MM.1S (cell line): ENCODE measurements around the gene RXRA.
"Not testable (repeated sequence)": the region's sequence is repeated elsewhere in the genome, so short reads cannot be mapped to it uniquely, and the experiment has no call there.

Source experiments
- DNase-seq: peaks from one replicate; pipeline ENCODE4 v3.0.0-alpha.2; 2015
- H2AFZ ChIP-seq: fragments of 300-600 bp; sonication (generic); 2 replicates; pipeline ENCODE4 v1.6.0; 2016; ENCODE audit warnings: antibody characterized with exemption, low read length
- H3F3A ChIP-seq: fragments of 300-600 bp; sonication (generic); 2 replicates; pipeline ENCODE4 v1.6.1; 2016; ENCODE audit warnings: mild to moderate bottlenecking, antibody characterized with exemption, low read length, moderate library complexity, mixed read lengths; ENCODE audit not compliant: insufficient read depth
- H3K27ac ChIP-seq: fragments of 300-600 bp; sonication (generic); 2 replicates; pipeline ENCODE4 v1.5.1; 2016; ENCODE audit warnings: mild to moderate bottlenecking, low read length
- H3K27me3 ChIP-seq: fragments of 300-600 bp; sonication (generic); replicated peaks from 2 replicates; pipeline ENCODE4 v1.6.0; 2016; ENCODE audit warnings: low read length; ENCODE audit not compliant: insufficient read depth
- H3K36me3 ChIP-seq: fragments of 300-600 bp; sonication (generic); replicated peaks from 2 replicates; pipeline ENCODE4 v1.6.1; 2016; ENCODE audit warnings: mild to moderate bottlenecking, low read length, mixed read lengths; ENCODE audit not compliant: insufficient read depth
- H3K4me1 ChIP-seq: fragments of 300-600 bp; sonication (generic); 2 replicates; pipeline ENCODE4 v1.6.1; 2016; ENCODE audit warnings: low read length, mixed read lengths
- H3K4me2 ChIP-seq: fragments of 300-600 bp; sonication (generic); 2 replicates; pipeline ENCODE4 v1.6.0; 2016; ENCODE audit warnings: low read depth, low read length
- H3K4me3 ChIP-seq: fragments of 300-600 bp; sonication (generic); 2 replicates; pipeline ENCODE4 v1.5.1; 2016; ENCODE audit warnings: low read length, mixed read lengths
- H3K79me2 ChIP-seq: fragments of 300-600 bp; sonication (generic); 2 replicates; pipeline ENCODE4 v1.6.1; 2016; ENCODE audit warnings: mixed run types, low read length, mixed read lengths
- H3K9ac ChIP-seq: fragments of 300-600 bp; sonication (generic); 2 replicates; pipeline ENCODE4 v1.6.1; 2016; ENCODE audit warnings: low read length, mixed read lengths
- H3K9me2 ChIP-seq: fragments of 300-600 bp; sonication (generic); replicated peaks from 2 replicates; pipeline ENCODE4 v1.6.1; 2016; ENCODE audit warnings: mild to moderate bottlenecking, low read length, mixed read lengths; ENCODE audit not compliant: insufficient read depth
- H3K9me3 ChIP-seq: fragments of 300-600 bp; sonication (generic); replicated peaks from 2 replicates; pipeline ENCODE4 v1.6.1; 2016; ENCODE audit warnings: mild to moderate bottlenecking, low read length, mixed read lengths; ENCODE audit not compliant: insufficient read depth
- H4K20me1 ChIP-seq: fragments of 300-600 bp; sonication (generic); 2 replicates; pipeline ENCODE4 v1.6.1; 2016; ENCODE audit warnings: mild to moderate bottlenecking, low read length, moderate library complexity, mixed read lengths; ENCODE audit not compliant: insufficient read depth
- CTCF ChIP-seq: fragments of 300-600 bp; sonication (generic); IDR thresholded peaks from 2 replicates; pipeline ENCODE4 v1.5.1; 2016; ENCODE audit warnings: antibody characterized with exemption, low read length, mixed read lengths
- EZH2 ChIP-seq: fragments of 300-600 bp; sonication (generic); optimal IDR thresholded peaks from 2 replicates; pipeline ENCODE3; 2017; ENCODE audit warnings: low read depth, mild to moderate bottlenecking, antibody characterized with exemption, low read length, mixed read lengths
- EZH2phosphoT487 ChIP-seq: fragments of 300-600 bp; sonication (generic); IDR thresholded peaks from 2 replicates; pipeline ENCODE4 v1.6.1; 2018; ENCODE audit warnings: antibody characterized with exemption, low read length

RXRA gene

DNA sequence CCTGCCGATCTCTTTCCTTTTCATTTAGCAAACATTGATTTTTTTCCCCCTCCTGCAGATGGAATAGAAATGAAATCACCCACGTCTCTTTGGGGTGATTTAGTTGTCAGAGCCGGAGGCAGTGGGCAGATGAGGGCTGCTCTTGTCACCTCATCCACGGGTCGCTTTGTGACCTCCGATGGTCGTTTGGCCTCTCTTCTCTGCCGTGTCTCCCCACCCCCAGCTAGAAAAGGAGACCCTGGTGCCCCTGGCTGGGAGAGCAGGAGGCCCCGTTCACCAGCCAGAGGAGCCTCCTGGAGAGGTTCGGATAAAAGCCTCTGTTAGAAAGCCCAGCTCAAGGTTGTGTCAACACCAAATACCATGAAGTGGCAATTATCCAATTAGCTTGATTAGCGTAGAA is 21.6 kb upstream of the RXRA start:
- H3K4me1 ChIP-seq, result peaks cover 7% of the 10 kb centered on the region
- no peak for DNase-seq
- H2AFZ ChIP-seq, result no peak overlapping the region
- H4K20me1 ChIP-seq, result no peaks in the 10 kb centered on the region
- H3K9me3 ChIP-seq, result no peaks in the 10 kb centered on the region
- H3K27ac ChIP-seq, result no peak overlapping the region
- peaks cover 8% of the 10 kb centered on the region for H3F3A ChIP-seq
- no peaks in the 10 kb centered on the region for H3K9me2 ChIP-seq
- no peak overlapping the region for H3K4me3 ChIP-seq
- H3K9ac ChIP-seq, result no peak overlapping the region
- H3K79me2 ChIP-seq, result no peaks in the 10 kb centered on the region
- no peak for TF ChIP-seq EZH2phosphoT487
- TF ChIP-seq CTCF, result no peak
- no peak for TF ChIP-seq EZH2
- H3K36me3 ChIP-seq, result no peaks in the 10 kb centered on the region
- H3K27me3 ChIP-seq, result peaks cover 37% of the 10 kb centered on the region
- no peak overlapping the region for H3K4me2 ChIP-seq

GRCh38 chr9:134305533-134305932 is 20.7 kb upstream of the RXRA start:
- peaks cover 7% of the 10 kb centered on the region for H3K4me1 ChIP-seq
- H3K4me2 ChIP-seq, result no peak overlapping the region
- H4K20me1 ChIP-seq, result no peaks in the 10 kb centered on the region
- H3K79me2 ChIP-seq, result no peaks in the 10 kb centered on the region
- no peaks in the 10 kb centered on the region for H3K9me2 ChIP-seq
- H3K36me3 ChIP-seq, result no peaks in the 10 kb centered on the region
- peaks cover 46% of the 10 kb centered on the region for H3K27me3 ChIP-seq
- no peak overlapping the region for H3K4me3 ChIP-seq
- no peak overlapping the region for H2AFZ ChIP-seq
- no peak overlapping the region for H3K27ac ChIP-seq
- H3K9me3 ChIP-seq, result no peaks in the 10 kb centered on the region
- TF ChIP-seq EZH2 (no peak), CTCF (no peak), EZH2phosphoT487 (no peak)
- no peak overlapping the region for H3K9ac ChIP-seq
- H3F3A ChIP-seq, result peaks cover 8% of the 10 kb centered on the region
- no peak for DNase-seq

DNA sequence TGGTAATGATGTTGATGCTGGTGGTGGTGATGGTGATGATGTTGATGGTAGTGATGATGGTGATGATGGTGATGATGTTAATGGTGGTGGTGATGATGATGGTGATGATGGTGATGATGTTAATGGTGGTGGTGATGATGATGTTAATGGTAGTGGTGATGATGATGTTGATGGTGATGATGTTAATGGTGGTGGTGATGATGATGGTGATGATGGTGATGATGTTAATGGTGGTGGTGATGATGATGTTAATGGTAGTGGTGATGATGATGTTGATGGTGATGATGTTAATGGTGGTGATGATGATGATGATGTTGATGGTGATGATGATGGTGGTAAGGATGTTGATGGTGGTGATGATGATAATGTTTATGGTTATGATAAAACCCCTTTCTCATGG is 20.2 kb upstream of the RXRA start:
- H3K9ac ChIP-seq, H3K79me2 ChIP-seq, H3K4me2 ChIP-seq, H3K27ac ChIP-seq, H4K20me1 ChIP-seq, H3K4me1 ChIP-seq, H3K9me2 ChIP-seq, H2AFZ ChIP-seq, H3F3A ChIP-seq, H3K9me3 ChIP-seq, H3K36me3 ChIP-seq, H3K4me3 ChIP-seq, DNase-seq: not testable (repeated sequence)
- H3K27me3 ChIP-seq, result peaks cover 51% of the 10 kb centered on the region

DNA sequence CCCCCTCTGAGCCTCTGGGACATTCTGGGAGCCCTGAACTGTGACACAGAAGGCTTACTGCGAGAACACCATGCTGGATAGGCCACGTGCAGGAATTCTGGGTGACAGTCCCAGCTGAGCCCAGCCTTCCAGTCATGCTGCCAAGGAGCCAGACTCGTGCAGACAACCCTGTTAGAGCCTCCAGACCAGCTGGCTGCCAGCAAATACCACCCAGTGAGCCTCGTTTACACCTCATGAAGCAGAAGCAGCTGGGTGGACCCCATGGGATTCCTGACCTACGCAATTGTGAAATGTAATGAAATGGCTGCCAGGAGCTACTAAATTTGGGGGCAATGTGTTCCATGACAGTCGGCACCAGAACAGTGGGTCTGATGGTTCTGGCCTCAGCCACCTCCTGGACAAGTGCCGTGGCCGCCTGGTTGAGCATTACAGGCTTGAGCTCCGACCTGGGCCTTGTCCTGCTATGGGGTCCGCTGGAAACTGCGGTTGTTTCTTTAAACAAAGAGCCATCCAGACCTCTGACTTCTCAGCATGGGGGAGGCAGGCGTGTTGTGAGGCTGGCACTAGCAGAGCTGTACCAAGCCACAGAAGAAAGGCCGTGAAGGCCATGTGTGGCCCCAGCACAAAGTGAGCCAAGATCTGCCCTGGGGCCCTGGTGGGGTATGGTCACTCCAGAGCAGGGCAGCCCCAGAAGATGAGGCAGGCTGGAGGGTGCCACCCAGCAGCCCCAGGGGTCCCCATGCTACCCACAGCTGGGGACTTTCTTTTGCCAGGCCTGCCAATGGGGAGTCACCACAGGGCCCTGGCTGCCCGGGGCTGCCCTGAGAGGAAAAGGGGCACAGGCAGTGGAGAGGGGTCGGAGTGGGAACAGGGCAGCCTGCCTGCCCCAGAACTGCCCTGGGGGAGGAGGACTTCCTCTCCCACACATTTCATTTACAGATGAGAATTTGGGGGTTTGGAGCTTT is 19.3 kb upstream of the RXRA start:
- Histone ChIP-seq H2AFZ (no peak overlapping the region), H3K27ac (no peak overlapping the region)
- TF ChIP-seq CTCF (no peak), EZH2phosphoT487 (no peak), EZH2 (no peak)

More for the DNA sequence above, 19.3 kb upstream of the RXRA start:
- Histone ChIP-seq H3K9ac (no peak overlapping the region), H3K4me1 (no peaks in the 10 kb centered on the region), H3K4me3 (no peak overlapping the region), H3K36me3 (no peaks in the 10 kb centered on the region), H3F3A (peaks cover 1% of the 10 kb centered on the region; the same call in 1 of the 2 replicates), H3K79me2 (no peaks in the 10 kb centered on the region), H3K27me3 (peaks cover 56% of the 10 kb centered on the region), H3K4me2 (no peak overlapping the region), H4K20me1 (no peaks in the 10 kb centered on the region), H3K9me2 (no peaks in the 10 kb centered on the region), H3K9me3 (no peaks in the 10 kb centered on the region)
- no peak for DNase-seq
